T-cell (primary cell): Measurements from ENCODE around the gene CFAP54. TPM values are rescaled to one million over a fixed set of nuclear protein-coding genes. Genes with fewer than 3 reads are reported as not detected.

Experiments
- ATAC-seq, 4 experiments: fragments of 200-7000 bp in 3 of 4; fragments of 150-1000 bp in 1 of 4; cut with Tn5 transposase; replicated peaks in 1 of 4; 1 replicate in 3 of 4; 2 replicates in 1 of 4; pipeline ENCODE4 v1.10.0; 2021; ENCODE audit warnings: moderate library complexity in 3 of 4, mild to moderate bottlenecking in 2 of 4, moderate number of reproducible peaks in 1 of 4
- CTCF ChIA-PET, 2 donors: fragments of 300-600 bp; sonication (Branson Sonifier 250); formaldehyde crosslinking; loops; one replicate each; lab custom pipeline; 2022; ENCODE audit warnings: antibody characterized with exemption in 2 of 2; lab: Charles Lee
- POLR2A ChIA-PET, 2 donors: fragments of 300-600 bp; sonication (Branson Sonifier 250); formaldehyde crosslinking; loops; one replicate each; lab custom pipeline; 2022; ENCODE audit warnings: antibody characterized with exemption in 2 of 2; lab: Charles Lee
- DNase-seq, 35 experiments: peaks; one replicate each; pipeline versions ENCODE4 v3.0.0 to v3.0.0-alpha.2; 2013 to 2023
- H3K27ac ChIP-seq: one replicate; pipeline ENCODE4 v1.5.1; 2013; ENCODE audit warnings: low read length
- H3K27me3 ChIP-seq, 2 experiments: replicated peaks in 1 of 2; 1 replicate in 1 of 2; 2 replicates in 1 of 2; pipeline versions ENCODE4 v1.6.1 to v1.7.0; 2013; ENCODE audit warnings: low read length in 1 of 2, mixed read lengths in 1 of 2; ENCODE audit not compliant: control insufficient read depth in 2 of 2, insufficient read depth in 2 of 2; ENCODE audit errors: extremely low read depth in 1 of 2
- H3K36me3 ChIP-seq, 2 donors: 1 replicate in 1 of 2; 2 replicates in 1 of 2; pipeline versions ENCODE4 v1.6.1 to v1.7.0; 2013; ENCODE audit warnings: low read length in 1 of 2; ENCODE audit not compliant: control insufficient read depth in 2 of 2, insufficient read depth in 1 of 2; ENCODE audit errors: extremely low read depth in 1 of 2
- H3K4me1 ChIP-seq, 2 experiments: 1 replicate in 1 of 2; 2 replicates in 1 of 2; pipeline versions ENCODE4 v1.6.1 to v1.7.0; 2013; ENCODE audit warnings: low read length in 2 of 2, mixed read lengths in 1 of 2; ENCODE audit not compliant: insufficient read depth in 2 of 2, control insufficient read depth in 1 of 2; ENCODE audit errors: extremely low read depth in 1 of 2
- H3K4me3 ChIP-seq, 2 donors: 1 replicate in 1 of 2; 2 replicates in 1 of 2; pipeline versions ENCODE4 v1.5.1 to v1.7.0; 2013; ENCODE audit warnings: mild to moderate bottlenecking in 2 of 2, low read length in 1 of 2, moderate library complexity in 1 of 2; ENCODE audit not compliant: control insufficient read depth in 1 of 2; ENCODE audit errors: extremely low read depth in 1 of 2
- H3K9me3 ChIP-seq: 2 replicates; pipeline ENCODE4 v1.7.0; 2013
- H3K27ac Mint-ChIP-seq, 2 donors: one replicate each; pipeline ENCODE4 v1.8.0; 2020 to 2021; ENCODE audit warnings: mild to moderate bottlenecking in 2 of 2, mixed read lengths in 2 of 2
- H3K27me3 Mint-ChIP-seq, 2 donors: one replicate each; pipeline ENCODE4 v1.8.0; 2021 to 2022; ENCODE audit warnings: mixed read lengths in 2 of 2
- H3K36me3 Mint-ChIP-seq: one replicate; pipeline ENCODE4 v1.8.0; 2021; ENCODE audit warnings: mixed read lengths
- H3K4me1 Mint-ChIP-seq, 3 donors: one replicate each; pipeline ENCODE4 v1.8.0; 2020 to 2022; ENCODE audit warnings: mixed read lengths in 3 of 3, mild to moderate bottlenecking in 1 of 3
- H3K4me3 Mint-ChIP-seq, 3 donors: one replicate each; pipeline ENCODE4 v1.8.0; 2020 to 2022; ENCODE audit warnings: mild to moderate bottlenecking in 3 of 3, mixed read lengths in 3 of 3, moderate library complexity in 3 of 3
- H3K9me3 Mint-ChIP-seq, 3 donors: one replicate each; pipeline ENCODE4 v1.8.0; 2020 to 2022; ENCODE audit warnings: mixed read lengths in 3 of 3
- WGBS: methylation state at CpG from one replicate; pipeline ENCODE4 v1.1.5; 2013; ENCODE audit warnings: missing lambda C conversion rate; ENCODE audit not compliant: insufficient coverage; 5-methylcytosine and 5-hydroxymethylcytosine counted together
- total RNA-seq, 35 experiments: library from RNA in 6 of 35; stranded (reverse) in 6 of 35; fragments of 120-200 nt in 1 of 35; gene quantifications; one replicate each; pipeline versions ENCODE4 v1.2.1 to v1.2.4 and lab custom pipeline; 2013 to 2026

The CFAP54 gene
- total RNA-seq, 5 donors from 2014 or later (not counting 1 experiment from before 2014, with no cell fraction given) = 0.47 to 0.95 (median 0.90) TPM

DNA sequence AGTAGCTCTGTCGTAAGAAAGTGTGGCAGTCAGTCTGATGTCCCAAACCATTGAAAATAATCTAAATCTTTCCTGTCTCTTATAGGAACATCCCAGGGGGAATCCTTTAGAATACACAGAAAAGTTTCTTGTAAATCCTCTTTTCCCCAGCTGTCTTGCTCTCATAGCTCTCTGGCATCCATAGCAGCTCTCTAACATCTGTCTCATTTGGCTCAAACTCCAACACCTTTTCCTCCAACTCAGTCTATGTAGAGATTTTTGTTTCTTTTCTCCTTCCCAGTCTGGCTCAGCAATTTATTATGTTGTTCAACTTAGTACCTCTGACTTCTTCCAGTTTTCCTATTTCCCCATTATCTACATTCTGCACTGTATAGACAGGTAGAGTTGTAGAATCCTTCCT, 333.3 kb downstream of the CFAP54 start:
- Histone ChIP-seq H3K4me3 (no peak overlapping the region), H3K4me1 (no peaks in the 10 kb centered on the region), H3K27me3 (peaks cover 0 to 3% of the 10 kb centered on the region in 2 experiments), H3K9me3 (no peaks in the 10 kb centered on the region), H3K36me3 (no peaks in the 10 kb centered on the region), H3K27ac (no peak overlapping the region)
- DNase-seq = no peak
- no peaks in the 10 kb centered on the region for H3K4me1 Mint-ChIP-seq
- no peak overlapping the region for H3K4me3 Mint-ChIP-seq
- H3K9me3 Mint-ChIP-seq = peaks cover 0 to 9% (median 8%) of the 10 kb centered on the region in 3 donors
- 89% methylated on average over 1 of the region's 1 CpG for WGBS
- no peak overlapping the region for H3K27ac Mint-ChIP-seq
- peaks cover 3% of the 10 kb centered on the region for H3K36me3 Mint-ChIP-seq
- ChIA-PET CTCF (interaction anchor here in 1 of 2 donors (0.7 kb wide), 1 partner anchor 800 kb away, joined by 3 read pairs; no protein-coding TSS in a partner anchor), POLR2A (no interaction called here)
- H3K27me3 Mint-ChIP-seq = peaks cover 3 to 6% of the 10 kb centered on the region in 2 donors
- no peak for ATAC-seq

DNA sequence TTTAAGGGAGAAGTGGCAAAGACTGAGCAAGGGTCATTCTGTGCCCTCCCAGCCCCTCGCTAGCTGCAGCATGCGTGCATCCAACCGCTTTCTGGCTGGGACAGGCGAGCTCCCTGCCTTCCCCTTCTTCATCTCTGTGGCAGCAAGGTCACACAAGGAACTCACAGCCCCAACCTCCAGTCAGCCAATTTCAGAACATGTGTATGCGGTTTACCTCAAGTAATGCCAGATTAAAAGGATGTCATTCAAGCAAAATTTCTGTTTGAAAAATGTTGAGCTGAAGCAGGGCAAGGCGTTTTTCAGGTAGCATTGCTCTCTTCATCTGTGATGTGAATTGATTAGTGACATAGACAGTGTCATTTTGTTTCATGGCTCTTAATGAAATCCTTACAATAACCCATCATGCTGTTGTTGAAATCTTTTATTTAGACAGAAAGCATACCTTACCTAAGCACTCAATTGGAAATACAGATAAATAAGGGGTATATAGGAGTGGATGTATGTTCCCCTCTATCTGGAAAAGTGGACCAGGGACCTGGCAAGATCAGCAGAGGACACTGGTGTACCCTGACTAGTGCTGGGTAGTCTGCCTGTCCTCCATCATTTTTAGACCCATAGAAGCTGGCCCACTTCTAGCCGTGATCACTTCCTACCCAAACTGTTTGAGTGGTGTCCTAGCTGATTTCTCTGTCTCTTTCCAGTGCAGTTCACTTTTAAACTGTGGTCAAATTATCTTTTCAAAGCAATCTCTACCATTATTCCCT, 334.9 kb downstream of the CFAP54 start:
- no peak overlapping the region for H3K4me3 ChIP-seq
- no peak overlapping the region for H3K4me3 Mint-ChIP-seq
- CTCF ChIA-PET = no interaction called here
- WGBS = 86% methylated on average over 5 of the region's 7 CpGs
- no peaks in the 10 kb centered on the region for H3K4me1 ChIP-seq
- ATAC-seq (peak in 1 of 4 experiments; percentile 29), DNase-seq (no peak)
- no peak overlapping the region for H3K27ac ChIP-seq
- H3K36me3 ChIP-seq = no peaks in the 10 kb centered on the region
- POLR2A ChIA-PET = no interaction called here
- H3K9me3 Mint-ChIP-seq = peaks cover 0 to 9% (median 6%) of the 10 kb centered on the region in 3 donors
- no peaks in the 10 kb centered on the region for H3K9me3 ChIP-seq
- peaks cover 3% of the 10 kb centered on the region for H3K36me3 Mint-ChIP-seq
- H3K27ac Mint-ChIP-seq = no peak overlapping the region
- no peaks in the 10 kb centered on the region for H3K27me3 ChIP-seq
- H3K4me1 Mint-ChIP-seq = no peaks in the 10 kb centered on the region
- H3K27me3 Mint-ChIP-seq = peaks cover 3 to 6% of the 10 kb centered on the region in 2 donors

DNA sequence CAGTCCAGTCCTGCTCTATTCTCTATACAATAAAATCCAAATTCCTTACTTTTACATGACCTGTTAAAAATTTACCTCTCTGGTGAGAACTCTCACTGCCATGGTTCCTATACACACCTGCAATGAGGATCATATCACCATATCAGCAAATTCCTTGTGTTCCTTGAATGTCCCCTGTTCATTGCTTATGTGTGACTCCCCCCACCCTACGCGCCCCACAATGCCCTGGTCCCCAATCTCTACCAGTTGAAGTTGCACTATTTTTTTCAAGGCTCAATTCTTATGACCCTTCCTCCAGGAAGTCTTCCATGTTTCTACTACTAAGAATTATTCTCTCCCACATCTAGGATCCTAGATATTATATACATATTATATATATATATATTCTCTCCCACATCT, 335.5 kb downstream of the CFAP54 start:
- no peak overlapping the region for H3K4me3 ChIP-seq
- ATAC-seq (no peak), DNase-seq (no peak)
- POLR2A ChIA-PET = no interaction called here
- CTCF ChIA-PET = no interaction called here
- no peaks in the 10 kb centered on the region for H3K27me3 ChIP-seq
- H3K9me3 ChIP-seq = no peaks in the 10 kb centered on the region
- Mint-ChIP-seq H3K27me3 (peaks cover 2 to 3% of the 10 kb centered on the region in 2 donors), H3K27ac (no peak overlapping the region), H3K9me3 (peaks cover 0 to 4% (median under 1%) of the 10 kb centered on the region in 3 donors), H3K36me3 (peaks cover 1% of the 10 kb centered on the region), H3K4me1 (no peaks in the 10 kb centered on the region), H3K4me3 (no peak overlapping the region)
- H3K36me3 ChIP-seq = no peaks in the 10 kb centered on the region
- no peak overlapping the region for H3K27ac ChIP-seq
- WGBS = 100% methylated on average over 2 of the region's 2 CpGs
- no peaks in the 10 kb centered on the region for H3K4me1 ChIP-seq

DNA sequence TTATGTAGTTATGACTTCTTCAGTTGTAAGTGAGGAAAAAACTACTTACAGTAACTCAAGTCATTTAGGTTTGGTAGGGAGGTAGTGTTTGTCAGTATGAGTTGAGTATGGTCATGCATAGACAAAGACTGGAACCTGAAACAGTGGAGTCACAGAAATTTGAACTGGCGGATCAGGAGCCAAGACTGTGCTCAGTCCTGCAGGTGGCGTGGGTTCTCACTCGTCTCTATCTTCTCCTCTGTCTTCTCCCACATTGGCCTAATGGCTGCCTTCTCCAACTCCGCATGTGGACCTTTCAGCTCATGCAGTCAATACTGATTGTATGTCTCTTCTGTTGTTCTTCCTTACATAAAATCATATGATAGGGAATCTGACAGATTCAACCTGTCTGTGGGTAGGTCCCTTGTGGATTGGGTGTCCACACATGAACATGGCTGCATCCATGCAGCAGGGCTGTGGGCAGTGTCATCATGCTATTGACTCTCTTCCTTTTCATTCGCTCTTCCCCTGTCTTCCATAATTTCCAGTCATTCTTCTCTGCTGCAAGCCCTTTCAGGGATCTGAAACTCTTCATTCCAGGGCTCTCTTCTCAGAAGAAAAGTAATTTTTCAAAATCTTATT, 338.9 kb downstream of the CFAP54 start:
- no peak overlapping the region for H3K4me3 ChIP-seq
- H3K9me3 ChIP-seq = no peaks in the 10 kb centered on the region
- Mint-ChIP-seq H3K27me3 (no peaks in the 10 kb centered on the region), H3K27ac (no peak overlapping the region), H3K9me3 (no peaks in the 10 kb centered on the region), H3K4me1 (no peaks in the 10 kb centered on the region), H3K36me3 (no peaks in the 10 kb centered on the region), H3K4me3 (no peak overlapping the region)
- 100% methylated on average over 4 of the region's 5 CpGs for WGBS
- H3K27ac ChIP-seq = no peak overlapping the region
- POLR2A ChIA-PET = no interaction called here
- H3K36me3 ChIP-seq = no peaks in the 10 kb centered on the region
- H3K4me1 ChIP-seq = no peaks in the 10 kb centered on the region
- CTCF ChIA-PET = no interaction called here
- H3K27me3 ChIP-seq = no peaks in the 10 kb centered on the region
- ATAC-seq (no peak), DNase-seq (no peak)

DNA sequence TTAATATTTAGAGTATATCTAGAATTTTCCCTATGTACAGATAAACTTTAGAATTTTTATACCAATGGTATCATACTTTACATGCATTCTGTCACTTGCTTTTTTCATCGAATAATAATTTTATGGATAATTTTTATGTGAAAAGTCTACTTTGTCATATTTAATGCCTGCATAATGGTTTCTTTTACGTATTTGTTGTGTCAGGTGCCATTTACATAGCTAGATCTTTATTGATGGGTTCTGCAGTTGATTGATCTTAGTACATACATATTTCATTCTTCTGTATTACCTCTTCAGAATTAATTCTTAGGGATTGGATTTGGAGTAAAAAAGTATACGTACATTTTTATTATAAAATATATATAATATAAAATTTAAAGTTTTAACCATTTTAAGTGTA, 340.0 kb downstream of the CFAP54 start:
- H3K36me3 ChIP-seq = no peaks in the 10 kb centered on the region
- no peak overlapping the region for H3K4me3 ChIP-seq
- DNase-seq = no peak
- ChIA-PET CTCF (no interaction called here), POLR2A (no interaction called here)
- no peaks in the 10 kb centered on the region for H3K27me3 Mint-ChIP-seq
- no peaks in the 10 kb centered on the region for H3K9me3 Mint-ChIP-seq
- no peak overlapping the region for H3K27ac ChIP-seq
- no peaks in the 10 kb centered on the region for H3K4me1 ChIP-seq
- H3K27ac Mint-ChIP-seq = no peak overlapping the region
- no peaks in the 10 kb centered on the region for H3K9me3 ChIP-seq
- no peaks in the 10 kb centered on the region for H3K4me1 Mint-ChIP-seq
- H3K27me3 ChIP-seq = no peaks in the 10 kb centered on the region
- no peak overlapping the region for H3K4me3 Mint-ChIP-seq
- H3K36me3 Mint-ChIP-seq = no peaks in the 10 kb centered on the region
- ATAC-seq = no peak
- no CpG with 5 or more reads among the region's 3 CpGs for WGBS

DNA sequence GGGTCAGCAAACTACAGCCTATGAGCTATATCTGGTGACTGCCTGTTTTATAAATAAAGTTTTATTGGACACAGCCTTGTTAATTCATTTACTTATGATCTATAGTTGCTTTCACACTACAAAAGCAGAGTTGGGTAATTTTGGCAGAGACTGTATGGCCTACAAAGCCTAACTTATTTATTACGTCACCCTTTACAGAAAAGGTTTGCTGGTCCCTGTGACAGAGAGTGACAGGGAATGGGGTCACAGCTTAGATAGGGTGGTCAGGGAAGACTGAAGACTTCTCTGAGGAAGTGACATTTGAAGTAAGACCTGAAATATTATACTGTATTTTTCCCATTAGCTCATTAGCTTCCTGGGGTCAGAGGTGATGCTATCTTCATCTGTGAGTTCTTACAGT, 342.0 kb downstream of the CFAP54 start:
- no peak for DNase-seq
- Histone ChIP-seq H3K4me3 (no peak overlapping the region), H3K27ac (no peak overlapping the region), H3K4me1 (no peaks in the 10 kb centered on the region), H3K9me3 (no peaks in the 10 kb centered on the region), H3K36me3 (no peaks in the 10 kb centered on the region), H3K27me3 (peaks cover 0 to 10% of the 10 kb centered on the region in 2 experiments)
- Mint-ChIP-seq H3K27me3 (peaks cover 4 to 9% of the 10 kb centered on the region in 2 donors), H3K27ac (no peak overlapping the region), H3K4me3 (no peak overlapping the region), H3K36me3 (no peaks in the 10 kb centered on the region), H3K4me1 (no peaks in the 10 kb centered on the region), H3K9me3 (no peaks in the 10 kb centered on the region)
- no CpG with 5 or more reads among the region's 1 CpG for WGBS
- POLR2A ChIA-PET = no interaction called here
- ATAC-seq = no peak
- CTCF ChIA-PET = no interaction called here
